ENCODE data around the gene LRSAM1.

DNA sequence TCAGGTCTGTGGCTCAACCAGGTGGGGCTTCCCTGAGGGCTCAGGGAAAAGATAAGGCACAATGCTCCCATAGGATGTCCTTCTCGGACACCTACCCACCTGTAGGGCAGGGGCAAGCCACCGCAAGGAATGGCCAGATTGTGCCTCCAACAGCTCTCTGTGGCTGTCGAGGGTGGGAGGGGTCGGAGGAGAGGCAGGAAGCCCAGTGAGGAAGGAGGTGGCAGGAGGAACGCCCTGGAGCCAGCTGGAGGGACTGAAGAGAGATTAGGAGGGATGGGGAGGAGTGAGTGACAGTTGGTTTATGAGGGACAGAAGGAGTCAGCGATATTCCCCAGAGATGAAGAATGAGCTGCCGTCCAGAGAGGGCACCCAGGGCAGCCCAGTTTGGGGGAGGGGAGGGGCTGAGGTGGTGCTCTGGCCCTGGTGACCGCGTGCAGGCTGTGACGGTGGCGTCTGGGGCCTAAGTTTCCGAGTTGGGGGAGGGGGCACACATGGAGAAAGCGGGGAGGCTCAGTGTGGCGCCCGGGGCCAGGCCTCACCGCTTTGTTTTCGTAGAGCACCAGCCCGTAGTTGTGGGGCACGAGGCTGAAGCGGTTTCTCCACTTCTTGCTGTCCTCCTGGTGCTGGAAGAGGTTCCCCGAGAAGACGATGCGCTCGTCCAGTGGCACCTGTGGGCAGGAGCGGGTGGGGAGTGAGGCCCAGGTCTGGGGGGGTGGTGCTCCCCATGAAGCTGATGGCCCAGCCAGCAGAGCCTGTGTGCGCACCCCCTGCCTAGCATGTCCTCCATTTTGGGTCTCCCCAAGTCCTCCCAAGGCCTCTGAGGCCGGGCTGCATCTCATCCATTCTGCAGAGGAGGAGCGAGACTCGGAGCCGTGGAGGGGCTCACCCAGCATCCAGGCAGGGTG is 75.6 kb downstream of the LRSAM1 start:
- TF ChIP-seq CTCF (IDR thresholded peaks at IDR 0.05), result no peak
- TF ChIP-seq POLR2A (IDR thresholded peaks at IDR 0.05), result no peak
- no peak for TF ChIP-seq EP300 (IDR thresholded peaks at IDR 0.05)
